NCI-H82 (cell line): ENCODE results near the gene PREX1.

Experiments used
- DNase-seq: peaks from one replicate; lab custom pipeline; 2025; lab: John Stamatoyannopoulos, UW

Gene PREX1

GRCh38 chr20:48578397-48579098, 249.3 kb downstream of the PREX1 start:
- peak; percentile 20 for DNase-seq

GRCh38 chr20:48577557-48577956, 250.2 kb downstream of the PREX1 start:
- DNase-seq: no peak

- peak; percentile 99 for DNase-seq
Measured at GRCh38 chr20:48574383-48574782, 253.4 kb downstream of the PREX1 start.
